ENCODE data around the gene ZSWIM6.

GRCh38 chr5:61394078-61394704, 62.1 kb downstream of the ZSWIM6 start:
- no peak for TF ChIP-seq CTCF (IDR thresholded peaks at IDR 0.05)
- TF ChIP-seq POLR2A (IDR thresholded peaks at IDR 0.05): no peak
- TF ChIP-seq POLR2AphosphoS5 (IDR thresholded peaks at IDR 0.05): no peak
- TF ChIP-seq EP300 (IDR thresholded peaks at IDR 0.05; ENCODE audit: low read depth): no peak

Data from transverse colon (tissue), 4 donors.